SK-MEL-5 (cell line): ENCODE results near the gene TGM2. TPM values are rescaled to one million over a fixed set of nuclear protein-coding genes. Genes with fewer than 3 reads are reported as not detected.

ENCODE experiments used
- DNase-seq: peaks from one replicate; pipeline ENCODE4 v3.0.0-alpha.2; 2016; ENCODE audit warnings: low read depth, low spot score
- in situ Hi-C: cut with HindIII; loops from 2 replicates; pipeline ENCODE4 v1.10.0; 2016; ENCODE audit warnings: low sequenced_read_pairs, high pct_unique_total_duplicates, low pct_unique_long_range_greater_than_20kb
- polyA plus RNA-seq, 2 experiments: library from polyadenylated mRNA; depleted of rRNA; stranded (reverse); fragments of >200 nt; gene quantifications; 2 replicates each; pipeline ENCODE4 v1.2.3, GENCODE V29; 2015
- total RNA-seq: library from RNA; depleted of rRNA; stranded (reverse); fragments of >200 nt; shearing (Covaris generic); gene quantifications from 2 replicates; pipeline ENCODE4 v1.2.3, GENCODE V29; 2014; rRNA removed

TGM2 gene
- total RNA-seq = 5.6 and 7.0 TPM in 2 replicates
- 6.9 and 10.8 TPM in 2 replicates for polyA plus RNA-seq (2015; cell fraction: cytosol; rRNA removed)
- 0.62 and 3.6 TPM in 2 replicates for polyA plus RNA-seq (2015; cell fraction: nucleus; rRNA removed)

DNA sequence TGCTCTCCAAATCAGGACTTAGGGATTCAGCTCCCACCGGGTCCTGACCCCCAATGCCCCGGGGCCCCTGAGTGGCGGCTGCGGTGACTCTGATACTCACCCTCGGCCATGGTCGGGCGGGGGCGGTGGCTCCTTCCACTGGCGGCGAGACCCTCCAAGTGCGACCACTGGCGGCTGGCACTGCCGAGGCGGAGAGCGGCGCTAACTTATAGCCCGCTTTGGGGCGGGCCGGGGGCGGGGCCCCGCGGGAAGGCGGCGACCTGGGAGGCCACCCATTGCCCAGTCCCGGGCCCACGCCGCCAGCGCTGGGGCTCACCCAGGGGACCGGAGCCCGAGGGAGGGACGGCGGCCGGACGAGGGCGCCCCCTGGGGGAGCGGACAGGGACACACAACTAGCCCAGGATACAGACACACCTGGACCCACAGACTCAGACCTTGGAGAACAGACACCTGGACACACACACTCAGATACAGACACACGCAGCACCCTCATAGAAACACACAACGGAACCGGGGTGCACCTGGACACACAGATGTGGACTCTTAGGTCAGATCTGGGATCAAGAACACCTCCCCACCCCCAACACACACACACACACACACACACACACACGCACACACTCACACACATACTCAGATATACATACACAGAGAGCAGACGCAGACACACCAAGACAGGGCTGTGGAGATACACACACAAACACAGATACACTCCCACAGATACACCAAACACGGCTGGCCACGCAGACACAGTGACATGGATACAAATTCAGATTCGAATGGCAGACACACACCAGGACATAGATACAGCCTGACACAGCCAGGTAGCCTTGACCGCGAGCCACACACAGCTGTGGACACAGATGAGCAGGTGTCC is at the start of gene TGM2:
TGM2 (minus strand) TSS at position 182 of the 877 bp plus-strand sequence; CDS start at position 110, 72 bp downstream.
- in situ Hi-C loops = no loop called here
- peak; percentile 73 for DNase-seq

- in situ Hi-C loops = no loop called here
- no peak for DNase-seq
These were observed 49.5 kb upstream of the TGM2 start for GRCh38 chr20:38214256-38215193.

DNA sequence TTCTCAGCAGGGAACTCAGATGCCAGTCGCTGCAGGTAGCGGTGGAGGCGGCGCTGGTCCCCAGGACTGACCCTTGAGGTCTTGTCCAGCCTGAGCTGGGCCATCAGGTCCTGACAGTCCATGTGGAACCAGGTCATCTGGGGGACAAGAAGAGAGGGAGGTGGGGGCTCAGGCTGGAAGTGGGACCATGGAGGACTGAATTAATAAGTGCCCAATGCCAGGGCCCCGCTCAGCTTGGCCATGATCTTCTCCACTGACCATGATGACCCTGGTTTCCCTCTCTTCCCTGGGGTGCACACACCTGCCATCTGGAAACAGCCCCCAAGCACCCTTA is 48.5 kb upstream of the TGM2 start:
- in situ Hi-C loops = no loop called here
- no peak for DNase-seq

- in situ Hi-C loops = no loop called here
These were observed 47.9 kb upstream of the TGM2 start for GRCh38 chr20:38212806-38213606.

DNA sequence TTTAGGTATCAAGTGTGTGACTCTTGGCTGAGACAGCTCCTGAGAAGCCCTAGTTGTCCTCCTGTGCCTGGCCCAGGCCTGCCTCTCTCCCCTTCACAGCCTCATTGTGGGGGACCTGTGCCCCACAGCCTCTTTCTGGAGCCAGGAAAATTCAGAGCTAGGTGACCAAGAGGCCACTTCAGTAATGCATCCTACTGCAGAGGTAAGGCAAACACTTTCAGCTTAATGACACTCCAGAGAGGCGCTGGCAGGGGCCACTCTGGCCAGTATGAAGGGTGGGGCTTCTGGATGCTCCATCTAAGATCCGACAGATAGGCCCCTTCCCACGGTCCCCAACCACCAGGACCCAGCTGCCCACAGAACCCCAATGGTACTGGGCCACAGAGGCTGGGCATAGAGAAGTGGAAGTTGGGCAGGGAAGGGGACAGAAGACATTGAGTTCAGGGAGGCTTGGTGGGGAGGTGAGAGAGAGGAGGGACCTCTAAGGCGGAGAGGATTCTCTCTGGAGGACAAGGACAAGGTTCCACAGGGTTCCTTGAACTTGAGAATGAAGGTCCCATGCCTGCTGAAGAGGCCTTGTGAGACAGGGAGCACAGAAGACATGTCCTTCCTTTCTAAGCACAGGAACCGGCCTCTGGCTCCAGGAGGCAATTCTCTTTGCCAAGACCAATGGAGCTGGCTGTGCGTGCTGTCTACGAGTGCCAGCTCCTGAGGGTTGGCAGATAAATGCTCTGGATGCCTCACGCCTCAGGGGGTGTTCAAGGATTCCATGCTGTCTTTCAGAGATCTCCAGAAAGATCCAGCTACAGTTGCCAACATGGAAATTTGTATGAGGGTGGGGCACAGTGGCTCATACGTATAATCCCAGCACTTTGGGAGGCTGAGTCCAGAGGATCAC is 46.4 kb upstream of the TGM2 start:
- in situ Hi-C loops = no loop called here
- DNase-seq = no peak

More at GRCh38 chr20:38212806-38213606, 47.9 kb upstream of the TGM2 start:
- no peak for DNase-seq

GRCh38 chr20:38210741-38211140 is 45.7 kb upstream of the TGM2 start:
- no peak for DNase-seq
- in situ Hi-C loops = no loop called here

DNA sequence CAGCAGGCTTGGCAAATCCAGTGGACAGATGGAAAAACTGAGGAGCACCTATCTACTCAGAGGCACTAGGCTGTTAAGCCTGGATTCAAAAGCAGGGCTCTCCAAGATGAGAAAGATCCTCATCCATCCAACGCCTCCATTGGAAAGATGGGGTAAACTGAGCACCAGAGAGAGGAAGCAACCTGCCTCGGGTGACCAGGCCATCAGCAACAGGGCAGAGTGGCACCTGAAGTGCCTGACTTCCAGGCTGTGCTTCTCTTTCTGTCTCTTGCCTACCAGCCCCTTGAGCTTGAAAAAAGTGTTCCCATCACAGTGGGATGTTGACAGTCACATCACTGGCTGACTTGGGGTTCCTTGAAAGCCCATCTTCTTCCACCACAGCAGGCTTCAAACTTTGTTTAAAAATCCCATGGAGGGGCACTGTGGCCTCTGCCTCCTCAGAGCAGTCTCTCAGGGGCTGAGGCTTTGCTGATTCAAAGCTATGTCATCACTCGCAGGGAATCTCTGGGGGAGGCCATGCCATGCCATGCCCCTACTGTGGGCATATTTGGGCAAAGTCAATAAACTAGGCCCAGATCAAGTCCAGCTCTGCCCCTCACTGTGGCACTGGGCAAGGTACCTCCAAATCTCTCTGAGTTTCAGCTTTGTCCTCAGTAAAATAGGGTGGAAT is 44.8 kb upstream of the TGM2 start:
- in situ Hi-C loops = no loop called here
- DNase-seq = no peak

DNA sequence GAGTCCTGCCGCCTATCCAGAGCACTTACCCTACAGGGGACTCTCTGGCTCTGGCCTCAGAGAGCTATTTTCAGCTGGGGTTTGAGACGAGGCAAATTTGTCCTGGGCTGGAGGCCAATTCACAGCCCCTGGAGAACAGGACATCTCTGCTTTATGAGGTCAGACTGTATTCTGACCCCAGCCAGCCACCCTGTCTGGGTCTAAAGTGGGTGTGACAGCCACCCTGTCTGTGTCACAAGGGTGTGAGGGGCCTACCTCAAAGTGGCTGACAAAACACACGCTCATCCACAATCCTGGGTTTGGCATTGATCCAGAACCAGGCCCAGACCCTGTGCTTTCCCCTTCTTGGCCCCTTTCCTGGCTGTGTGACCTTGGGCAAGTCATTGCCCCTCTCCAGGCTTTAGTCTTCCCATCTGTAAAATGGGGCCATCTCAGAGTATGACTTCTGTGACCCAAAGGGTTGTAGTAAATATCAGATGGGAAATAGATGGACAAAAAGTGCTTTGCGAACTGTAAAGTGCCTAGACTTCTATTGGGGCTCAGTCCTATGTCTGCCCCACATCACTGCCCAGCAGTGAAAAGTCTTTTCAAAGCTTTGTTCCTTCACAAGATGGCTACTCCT is 44.1 kb upstream of the TGM2 start:
- in situ Hi-C loops = no loop called here
- no peak for DNase-seq

- DNase-seq = no peak
- in situ Hi-C loops = no loop called here
These were observed 43.5 kb upstream of the TGM2 start for GRCh38 chr20:38208523-38208922.

- in situ Hi-C loops = no loop called here
- no peak for DNase-seq
These were observed 43.0 kb upstream of the TGM2 start for GRCh38 chr20:38208088-38208487.

DNA sequence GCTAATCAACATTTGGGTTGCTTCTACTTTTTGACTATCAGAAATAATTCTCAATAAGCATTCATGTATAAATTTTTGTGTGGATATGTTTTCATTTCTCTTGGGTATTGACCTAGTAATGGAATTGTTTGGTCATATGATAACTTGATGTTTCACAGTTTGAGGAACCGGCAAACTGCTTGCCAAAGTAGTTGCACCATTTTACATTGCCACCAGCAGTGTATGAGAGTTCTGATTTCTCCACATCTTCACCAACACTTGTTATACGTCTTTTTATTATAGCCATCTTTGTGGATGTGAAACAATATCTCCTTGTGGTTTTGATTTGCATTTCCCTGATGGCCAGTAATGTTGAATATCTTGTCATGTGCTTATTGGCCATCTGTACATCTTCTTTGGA is 42.6 kb upstream of the TGM2 start:
- in situ Hi-C loops = no loop called here
- no peak for DNase-seq

DNA sequence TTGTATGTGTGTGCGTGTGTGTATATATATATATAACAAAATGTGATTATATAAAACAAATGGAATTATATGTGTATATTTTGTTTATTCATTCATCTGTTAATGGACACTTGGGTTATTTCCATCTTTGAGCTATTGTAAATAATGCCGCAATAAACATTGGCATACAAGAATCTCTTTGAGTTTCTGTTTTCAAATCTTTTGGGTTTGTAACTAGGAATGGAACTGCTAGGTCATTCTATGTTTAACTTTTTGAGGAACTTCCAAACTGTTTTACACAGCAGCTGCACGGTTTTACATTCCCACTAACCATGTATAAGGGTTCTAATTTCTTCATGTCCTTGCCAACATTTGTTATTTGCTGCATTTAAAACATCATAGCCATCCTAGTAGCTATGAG is 39.9 kb upstream of the TGM2 start:
- no peak for DNase-seq
- in situ Hi-C loops = no loop called here

- in situ Hi-C loops = no loop called here
- DNase-seq = no peak
These were observed 38.9 kb upstream of the TGM2 start for GRCh38 chr20:38203981-38204357.

DNA sequence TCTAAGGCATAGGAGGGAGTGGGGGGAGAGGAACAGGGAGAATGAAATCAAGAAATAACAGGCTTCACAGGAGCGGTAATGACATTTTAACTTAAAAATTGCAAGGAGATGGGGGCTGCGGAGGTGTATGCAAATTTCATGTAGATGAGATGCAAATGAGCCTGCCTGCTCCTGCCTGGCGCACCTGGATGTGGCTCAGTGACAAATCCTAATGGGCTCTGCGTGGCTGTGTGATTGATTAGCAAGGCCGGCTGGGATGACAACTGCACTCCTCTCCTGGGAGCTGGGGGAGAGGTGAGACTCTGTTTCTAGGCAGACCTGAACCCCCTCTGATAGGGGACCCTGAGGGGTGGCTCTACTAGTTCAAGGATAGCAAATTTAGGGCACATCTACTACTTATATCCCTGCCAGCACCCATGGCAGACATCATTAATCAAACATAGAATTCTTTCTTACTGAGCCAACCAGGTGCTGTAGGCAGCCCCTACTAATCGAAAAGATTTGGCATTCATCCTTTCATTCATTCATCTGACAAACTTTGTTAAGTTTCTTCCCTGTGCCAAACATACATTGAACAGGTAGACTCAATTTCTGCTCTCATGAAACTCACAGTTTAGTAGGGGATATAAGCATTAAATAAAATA is 38.4 kb upstream of the TGM2 start:
- in situ Hi-C loops = no loop called here
- DNase-seq = no peak

- in situ Hi-C loops = no loop called here
- DNase-seq = no peak
These were observed 37.9 kb upstream of the TGM2 start for GRCh38 chr20:38202982-38203293.
